ENCODE data around the gene CRB2. TPM values are rescaled to one million over a fixed set of nuclear protein-coding genes. Genes with fewer than 3 reads are reported as not detected.

The CRB2 gene
- total and polyA plus RNA-seq, 2 experiments from 2014 or later, result 5.5 to 7.0 TPM

DNA sequence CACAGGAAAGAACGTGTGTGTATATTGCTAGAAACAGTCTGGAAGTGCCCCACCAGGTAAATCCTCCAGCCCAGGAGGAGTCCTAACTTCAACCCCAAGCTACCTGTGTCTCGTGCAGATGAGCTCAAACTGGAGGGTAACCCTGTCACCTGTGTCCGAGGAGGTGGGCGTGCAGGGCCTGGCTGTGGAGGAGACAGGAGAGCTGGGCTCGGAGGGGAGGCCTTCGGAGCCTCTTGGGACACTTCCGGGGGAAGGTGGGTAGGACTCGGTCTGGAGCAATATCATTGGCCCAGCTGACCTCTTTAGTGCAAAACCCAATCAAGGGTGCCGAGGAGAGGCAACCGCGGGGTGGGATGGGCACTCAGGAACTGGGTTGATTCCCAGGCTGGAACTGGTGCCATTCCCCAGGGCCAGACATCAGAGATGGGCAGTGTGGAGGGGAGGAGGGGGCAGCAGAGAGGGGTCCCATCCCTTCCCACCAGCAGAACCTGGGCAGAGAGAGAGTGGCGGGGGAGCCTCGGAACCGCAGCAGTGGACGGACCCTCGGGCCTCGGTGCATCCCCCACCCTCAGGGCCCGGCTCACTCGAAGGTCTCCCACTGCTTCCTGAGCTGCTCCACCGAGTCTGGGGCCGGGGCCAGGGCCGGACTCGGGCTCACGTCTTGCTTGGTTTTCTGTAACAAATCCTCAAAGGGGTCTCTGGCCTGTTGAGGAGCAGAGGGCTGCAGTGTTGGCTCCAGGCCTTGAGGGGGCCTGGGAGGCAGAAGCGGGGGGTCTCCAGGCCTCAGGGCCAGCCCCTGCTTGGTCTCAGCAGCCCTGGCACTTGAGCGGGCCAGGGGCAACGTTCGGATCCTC lies 25.1 kb downstream of the CRB2 start:
- 94% methylated on average over 24 of the region's 28 CpGs for WGBS (ENCODE audit: low lambda C conversion rate, missing lambda C conversion rate)
- Histone ChIP-seq H3K27me3 (no peaks in the 10 kb centered on the region), H3K9me3 (ENCODE audit: low read depth) (no peaks in the 10 kb centered on the region), H3K9me2 (replicated peaks; ENCODE audit: insufficient read depth) (no peaks in the 10 kb centered on the region), H3K27ac (no peak overlapping the region), H3K4me2 (no peak overlapping the region), H4K20me1 (ENCODE audit: insufficient read depth, poor library complexity, severe bottlenecking) (no peaks in the 10 kb centered on the region), H3K36me3 (replicated peaks; ENCODE audit: insufficient read depth, low read depth) (no peaks in the 10 kb centered on the region), H2AFZ (no peak overlapping the region), H3K79me2 (no peaks in the 10 kb centered on the region), H3K4me3 (no peak overlapping the region), H3K4me1 (ENCODE audit: insufficient read depth) (peaks cover 16% of the 10 kb centered on the region)
- no peak for DNase-seq (ENCODE audit: low spot score)
- TF ChIP-seq EZH2 (IDR thresholded peaks at IDR 0.05; ENCODE audit: borderline replicate concordance), result no peak
- TF ChIP-seq CTCF (IDR thresholded peaks at IDR 0.05; ENCODE audit: poor library complexity), result no peak
- no peak for TF ChIP-seq EZH2phosphoT487 (IDR thresholded peaks at IDR 0.05; ENCODE audit: low read depth, severe bottlenecking, unreplicated experiment)

GRCh38 chr9:123382653-123383511 lies 26.9 kb downstream of the CRB2 start:
- H3K27me3 ChIP-seq, result no peaks in the 10 kb centered on the region

DNA sequence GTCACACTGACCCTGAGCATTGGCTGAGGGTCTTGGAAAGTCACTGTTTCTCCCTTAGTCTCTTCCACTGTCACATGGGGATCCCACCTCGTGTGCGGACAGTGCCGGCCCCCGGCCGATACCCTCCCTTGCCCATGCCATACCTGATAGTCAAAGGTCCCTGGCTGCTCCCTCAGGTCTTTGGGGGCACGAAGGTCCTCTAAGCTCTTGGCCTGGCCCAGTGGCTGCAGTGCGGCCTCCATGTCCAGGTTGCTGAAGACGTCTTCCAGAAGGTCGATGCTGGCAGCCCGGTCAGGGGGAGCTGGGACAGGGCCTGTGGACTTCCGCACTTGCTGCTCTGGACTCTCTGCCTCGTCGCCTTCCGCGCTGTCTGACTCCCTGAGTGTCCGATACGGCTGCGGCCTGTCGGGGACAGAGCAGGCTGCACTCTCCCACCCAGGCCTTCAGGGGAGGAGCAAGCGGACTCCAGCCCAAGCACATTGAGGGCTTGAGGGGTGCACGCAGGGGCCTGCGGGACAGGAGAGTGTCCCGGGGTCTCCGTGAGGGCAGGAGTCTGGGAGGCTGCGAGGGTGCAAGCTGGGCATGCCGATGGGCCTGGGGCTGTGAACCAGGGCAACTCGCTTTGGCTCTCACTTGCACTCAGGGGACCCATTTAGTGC lies 27.6 kb downstream of the CRB2 start:
- Histone ChIP-seq H3K36me3 (replicated peaks; ENCODE audit: insufficient read depth, low read depth) (no peaks in the 10 kb centered on the region), H3K4me1 (ENCODE audit: insufficient read depth) (no peaks in the 10 kb centered on the region), H3K4me2 (no peak overlapping the region), H2AFZ (no peak overlapping the region), H3K4me3 (no peak overlapping the region), H3K27ac (no peak overlapping the region), H3K79me2 (no peaks in the 10 kb centered on the region), H4K20me1 (ENCODE audit: insufficient read depth, poor library complexity, severe bottlenecking) (no peaks in the 10 kb centered on the region), H3K9me3 (ENCODE audit: low read depth) (no peaks in the 10 kb centered on the region), H3K9me2 (replicated peaks; ENCODE audit: insufficient read depth) (no peaks in the 10 kb centered on the region), H3K27me3 (no peaks in the 10 kb centered on the region)
- no peak for DNase-seq (ENCODE audit: low spot score)
- no peak for TF ChIP-seq EZH2 (IDR thresholded peaks at IDR 0.05; ENCODE audit: borderline replicate concordance)
- TF ChIP-seq EZH2phosphoT487 (IDR thresholded peaks at IDR 0.05; ENCODE audit: low read depth, severe bottlenecking, unreplicated experiment), result no peak
- no peak for TF ChIP-seq CTCF (IDR thresholded peaks at IDR 0.05; ENCODE audit: poor library complexity)
- 93% methylated on average over 25 of the region's 27 CpGs for WGBS (ENCODE audit: low lambda C conversion rate, missing lambda C conversion rate)

More at GRCh38 chr9:123382653-123383511, 26.9 kb downstream of the CRB2 start:
- peaks cover under 1% of the 10 kb centered on the region for H3K4me1 ChIP-seq (ENCODE audit: insufficient read depth)
- H3K4me3 ChIP-seq, result no peak overlapping the region
- 93% methylated on average over 27 of the region's 27 CpGs for WGBS (ENCODE audit: low lambda C conversion rate, missing lambda C conversion rate)
- H3K79me2 ChIP-seq, result no peaks in the 10 kb centered on the region
- no peak overlapping the region for H2AFZ ChIP-seq
- H3K9me3 ChIP-seq (ENCODE audit: low read depth), result no peaks in the 10 kb centered on the region
- no peak for DNase-seq (ENCODE audit: low spot score)
- H3K4me2 ChIP-seq, result no peak overlapping the region
- H3K9me2 ChIP-seq (replicated peaks; ENCODE audit: insufficient read depth), result no peaks in the 10 kb centered on the region
- H4K20me1 ChIP-seq (ENCODE audit: insufficient read depth, poor library complexity, severe bottlenecking), result no peaks in the 10 kb centered on the region
- H3K36me3 ChIP-seq (replicated peaks; ENCODE audit: insufficient read depth, low read depth), result no peaks in the 10 kb centered on the region
- no peak overlapping the region for H3K27ac ChIP-seq
- TF ChIP-seq EZH2 (IDR thresholded peaks at IDR 0.05; ENCODE audit: borderline replicate concordance) (no peak), EZH2phosphoT487 (IDR thresholded peaks at IDR 0.05; ENCODE audit: low read depth, severe bottlenecking, unreplicated experiment) (no peak), CTCF (IDR thresholded peaks at IDR 0.05; ENCODE audit: poor library complexity) (no peak)
